RPMI8226 (cell line): ENCODE measurements around the gene HMGXB3.

Experiments used
- DNase-seq: peaks from one replicate; pipeline ENCODE4 v3.0.0-alpha.2; 2015

HMGXB3 gene

DNA sequence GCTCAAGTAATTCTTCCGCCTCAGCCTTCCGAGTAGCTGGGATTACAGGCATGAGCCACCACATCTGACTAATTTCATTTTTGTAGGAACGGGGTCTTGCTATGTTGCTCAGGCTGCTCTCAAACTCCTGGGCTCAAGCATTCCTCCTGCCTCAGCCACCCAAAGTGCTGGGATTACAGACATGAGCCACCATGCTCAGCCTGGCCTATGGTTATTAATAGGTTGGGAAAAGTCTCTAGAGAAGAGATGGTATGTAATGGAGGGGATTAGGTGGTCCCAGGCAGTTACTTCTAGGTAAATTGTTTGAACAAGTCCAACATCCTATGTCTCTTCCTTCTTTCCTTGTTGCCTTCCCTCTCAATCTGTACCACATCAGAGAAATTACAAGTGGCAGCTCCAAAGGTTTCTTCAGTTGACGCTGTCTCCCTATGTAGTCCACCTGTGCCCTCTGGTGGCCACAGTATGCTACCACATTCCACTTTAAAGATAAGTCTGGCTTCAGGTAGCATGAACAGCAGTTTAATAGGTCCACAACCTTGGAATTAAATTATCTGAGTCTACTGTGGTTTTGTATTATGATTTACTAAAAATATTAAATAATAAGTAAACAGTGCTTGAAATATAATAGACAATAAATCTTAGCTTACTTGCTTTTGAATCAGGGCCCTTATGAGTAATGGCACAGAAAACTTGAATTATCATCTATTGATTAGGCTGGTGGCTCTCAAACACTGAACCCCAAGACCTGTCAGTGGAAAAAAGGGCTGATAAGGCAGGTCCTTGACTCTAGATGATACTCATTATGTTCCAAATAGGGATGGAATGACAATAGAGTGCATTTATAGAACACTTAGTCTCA lies 9.8 kb upstream of the HMGXB3 start:
- DNase-seq = peak; percentile 75

DNA sequence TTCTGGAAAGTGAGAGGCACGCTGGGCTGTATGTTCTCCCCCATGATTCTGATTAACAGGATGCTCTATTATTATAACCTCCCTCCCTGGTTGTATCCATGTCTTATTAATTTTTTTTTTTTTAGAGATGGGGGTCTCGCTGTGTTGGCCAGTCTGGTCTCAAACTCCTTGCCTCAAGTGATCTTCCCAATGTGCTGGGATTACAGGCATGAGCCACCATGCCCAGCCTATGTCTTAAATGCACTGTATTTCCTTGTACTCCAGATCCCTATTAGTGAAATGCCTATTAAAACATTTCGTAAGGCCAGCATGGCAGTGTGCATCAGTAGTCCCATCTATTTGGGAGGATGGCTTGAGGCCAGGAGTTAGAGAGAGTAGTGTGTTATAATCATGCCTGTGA lies 7.1 kb upstream of the HMGXB3 start:
- DNase-seq = no peak

DNA sequence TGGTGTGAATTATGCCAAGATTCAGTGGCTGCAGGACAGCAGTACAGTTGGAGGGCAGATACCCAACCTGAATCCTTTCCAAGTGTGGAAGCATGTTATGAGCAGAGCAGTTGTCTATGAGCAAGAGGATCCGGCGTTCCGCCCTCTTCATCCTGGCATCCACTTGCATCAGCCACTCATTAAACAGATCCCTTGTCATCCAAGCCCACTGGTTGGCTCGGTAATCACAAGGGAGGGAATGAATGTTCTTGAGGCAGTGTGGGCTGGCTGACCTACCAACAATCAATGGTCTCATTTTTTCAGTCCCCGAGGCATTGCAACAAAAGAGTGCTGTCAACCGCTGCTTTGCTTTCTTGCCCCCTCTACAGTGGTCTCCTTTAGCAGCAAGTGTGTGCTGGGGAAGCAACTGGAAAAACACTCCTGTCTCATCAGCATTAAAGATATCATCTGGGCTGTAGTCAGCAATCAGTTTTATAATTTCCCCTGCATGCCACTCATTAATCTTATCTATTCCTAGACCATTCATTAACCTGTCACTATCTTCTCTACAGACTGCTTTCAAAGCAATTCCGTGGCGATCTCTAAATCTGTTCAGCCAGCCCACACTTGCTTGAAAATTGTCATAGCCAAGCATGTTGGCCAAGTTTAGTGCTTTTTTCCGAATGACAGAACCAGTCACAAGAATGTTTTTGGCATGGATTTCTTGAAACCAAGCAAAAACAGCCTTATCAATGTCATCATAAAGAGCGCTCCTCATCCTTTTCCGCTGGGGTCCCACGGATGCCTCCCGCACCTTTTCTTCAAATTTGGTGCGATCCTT lies 4.9 kb upstream of the HMGXB3 start:
- DNase-seq = no peak

DNA sequence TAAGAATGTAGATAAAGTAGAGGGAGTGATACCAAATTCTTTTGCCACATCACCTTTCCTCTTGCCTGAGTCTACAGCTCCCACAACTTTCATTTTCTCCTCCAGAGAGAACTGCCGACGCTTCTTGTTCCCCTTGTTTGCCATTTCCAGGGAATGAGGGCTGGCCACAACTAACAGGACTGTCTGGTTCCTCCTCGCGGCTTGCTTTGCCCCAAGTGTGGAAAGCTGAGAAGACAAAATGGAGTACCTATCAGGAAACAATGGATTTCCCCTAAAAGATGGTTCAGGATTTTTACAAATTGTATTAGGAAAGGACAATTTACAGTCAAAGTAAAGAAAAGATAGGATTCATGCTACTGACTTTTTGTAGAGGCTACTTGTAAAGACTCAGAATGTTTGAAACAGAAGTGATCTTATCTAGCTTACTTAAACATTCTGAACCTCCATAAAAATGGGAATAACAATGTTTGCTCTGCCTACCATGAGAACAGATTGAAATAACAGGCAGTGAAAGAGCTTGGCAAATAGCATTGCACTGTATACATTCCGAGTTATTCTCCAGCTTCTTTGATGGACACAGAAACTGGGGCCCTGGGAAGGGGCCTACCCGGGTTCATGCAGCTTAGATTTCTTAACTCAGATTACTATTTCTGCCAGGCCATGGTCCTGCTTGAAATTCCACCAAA lies 4.2 kb upstream of the HMGXB3 start:
- no peak for DNase-seq

DNA sequence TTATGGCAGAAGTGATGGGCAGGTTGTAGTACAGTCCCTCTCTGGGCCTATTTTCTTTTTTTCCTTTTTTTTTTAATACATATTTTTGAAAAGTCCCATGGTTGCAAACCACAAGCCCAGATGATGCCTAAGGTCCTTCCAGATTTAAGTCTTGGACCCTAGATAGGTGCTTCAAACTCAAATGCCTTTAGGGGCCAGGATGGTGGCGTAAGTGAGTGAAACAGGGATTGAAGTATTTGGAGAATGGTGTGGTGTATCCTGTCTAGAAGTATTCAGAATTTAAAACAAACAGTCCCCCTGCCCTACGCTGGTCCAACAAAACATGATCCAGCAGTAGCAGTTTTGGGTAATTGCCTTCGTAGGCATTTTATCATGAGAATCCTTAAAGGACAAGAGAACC lies 2.3 kb upstream of the HMGXB3 start:
- DNase-seq = no peak

DNA sequence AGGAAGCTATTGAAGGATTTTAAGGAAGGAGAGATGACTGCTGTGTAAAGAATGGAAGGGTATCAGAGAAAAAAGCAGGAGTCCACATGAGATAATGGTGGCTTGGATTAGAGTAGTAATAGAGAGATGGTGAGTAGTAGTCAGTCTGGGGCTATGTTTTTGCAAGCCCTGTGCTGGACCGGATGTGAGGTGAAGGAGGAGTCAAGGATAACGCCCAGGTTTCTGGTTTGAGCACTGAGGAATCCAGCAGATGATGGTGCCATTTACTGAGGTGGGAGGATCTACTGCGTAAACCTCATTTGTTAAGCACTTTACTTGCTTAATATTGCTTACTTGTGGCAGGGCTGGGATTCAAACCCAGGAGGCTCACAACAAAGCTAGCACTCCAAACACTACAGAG lies 1.2 kb upstream of the HMGXB3 start:
- DNase-seq = peak; percentile 27

DNA sequence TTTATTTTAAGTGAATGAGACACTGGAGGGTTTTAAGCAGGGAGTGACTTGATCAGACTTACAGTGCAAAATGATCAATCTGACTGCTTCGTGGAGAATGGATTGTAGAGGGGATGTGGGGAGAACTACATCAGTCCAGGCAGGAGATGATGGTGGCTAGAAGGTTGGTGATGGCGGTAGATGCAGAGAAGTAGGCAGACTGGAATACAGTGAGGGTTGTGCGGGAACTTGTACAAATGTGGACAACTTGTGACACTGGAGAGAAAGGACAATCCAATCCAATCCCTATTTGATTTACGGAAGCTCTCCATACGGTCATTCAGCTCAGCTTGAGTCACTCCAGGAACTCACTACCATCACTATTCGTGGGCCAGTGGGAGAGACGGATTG lies 678 bp upstream of the HMGXB3 start:
- no peak for DNase-seq

DNA sequence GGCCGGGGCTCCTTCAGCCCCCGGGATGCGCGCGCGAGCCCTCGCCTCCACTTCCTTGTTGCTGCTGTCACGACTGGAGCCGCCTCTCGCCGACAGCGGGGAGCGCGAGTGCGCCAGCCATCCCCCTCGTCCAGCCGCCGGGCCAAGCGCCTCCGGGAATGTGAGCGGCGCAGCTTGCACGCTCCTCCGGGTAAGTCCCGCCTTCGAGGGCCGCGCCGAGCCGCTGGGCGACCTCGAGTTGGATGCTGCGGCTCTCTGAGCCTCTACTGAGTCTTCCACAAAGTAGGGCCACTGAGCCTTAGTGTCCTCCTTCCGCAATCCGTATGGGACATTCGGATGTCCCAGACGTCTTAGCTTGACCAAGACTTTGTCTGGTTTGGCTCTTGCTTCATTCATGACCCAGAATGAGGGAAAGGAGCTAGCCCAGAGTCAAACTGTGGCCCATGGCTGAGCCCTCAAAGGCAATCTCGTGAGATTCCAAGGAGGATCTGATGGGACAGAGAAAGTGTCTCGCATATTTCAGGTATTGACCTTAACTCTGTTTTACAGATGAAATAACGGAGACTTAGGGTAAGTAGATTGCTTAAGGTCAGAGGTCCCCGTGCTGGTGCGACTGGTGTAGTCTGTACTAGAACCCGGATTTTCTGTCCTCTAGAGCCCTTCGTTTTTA lies 586 bp downstream of the HMGXB3 start:
- peak; percentile 40 for DNase-seq

DNA sequence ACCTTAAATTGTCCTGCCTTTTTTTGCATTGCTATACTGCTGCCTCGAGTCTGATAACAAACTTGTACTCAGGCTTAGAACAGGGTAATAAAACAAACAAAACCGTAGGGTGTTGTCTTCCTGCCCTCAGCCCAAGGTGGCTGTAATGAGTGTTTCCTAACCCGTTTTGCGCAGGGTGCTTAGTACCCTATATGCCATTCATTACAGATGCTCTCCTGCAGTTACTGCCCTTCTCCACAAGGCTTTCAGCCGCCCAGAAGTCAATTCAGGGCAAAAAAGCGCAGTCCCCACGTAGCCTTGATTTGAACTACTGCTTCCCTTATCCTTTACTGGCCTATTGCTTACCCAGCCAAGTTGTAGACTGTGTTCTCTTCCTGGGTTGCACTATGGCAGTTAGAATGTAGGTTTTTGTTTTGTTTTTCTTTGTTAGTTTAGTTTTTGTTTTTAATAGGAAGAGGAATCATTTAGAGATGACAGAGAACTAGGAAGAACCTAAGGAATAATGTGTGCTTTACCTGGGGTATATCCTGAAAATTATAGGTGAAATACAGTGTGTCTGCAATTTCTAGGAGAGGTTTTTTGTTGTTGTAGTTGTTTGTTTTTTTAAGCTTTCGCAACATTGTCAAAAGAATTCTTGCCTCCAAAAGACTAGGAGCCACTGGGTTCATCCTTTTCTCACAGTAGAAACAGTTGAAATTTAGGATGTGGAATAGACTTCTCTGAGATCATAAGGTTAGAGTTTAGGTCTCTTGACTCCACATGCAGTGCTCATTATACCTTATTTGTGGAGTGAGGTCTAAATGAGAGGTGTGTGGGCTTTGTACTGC lies 1.3 kb downstream of the HMGXB3 start:
- peak; percentile 89 for DNase-seq

DNA sequence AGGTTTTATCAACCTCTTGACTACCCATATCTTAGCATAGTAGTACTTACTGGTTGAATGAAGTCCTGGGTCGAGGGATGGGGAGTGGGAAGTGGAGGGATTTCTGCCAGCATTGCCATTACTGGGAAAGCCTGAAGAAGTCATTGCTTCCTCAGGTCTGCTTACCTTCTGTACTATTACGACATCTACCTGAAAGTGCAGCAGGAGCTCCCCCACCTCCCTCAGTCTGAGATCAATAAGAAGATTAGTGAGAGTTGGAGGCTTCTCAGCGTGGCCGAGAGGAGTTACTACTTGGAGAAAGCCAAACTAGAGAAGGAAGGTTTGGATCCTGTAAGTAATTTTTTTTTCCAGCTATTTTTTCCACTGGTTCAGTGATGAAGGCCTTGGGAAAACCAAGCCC lies 5.8 kb downstream of the HMGXB3 start:
- DNase-seq = no peak

DNA sequence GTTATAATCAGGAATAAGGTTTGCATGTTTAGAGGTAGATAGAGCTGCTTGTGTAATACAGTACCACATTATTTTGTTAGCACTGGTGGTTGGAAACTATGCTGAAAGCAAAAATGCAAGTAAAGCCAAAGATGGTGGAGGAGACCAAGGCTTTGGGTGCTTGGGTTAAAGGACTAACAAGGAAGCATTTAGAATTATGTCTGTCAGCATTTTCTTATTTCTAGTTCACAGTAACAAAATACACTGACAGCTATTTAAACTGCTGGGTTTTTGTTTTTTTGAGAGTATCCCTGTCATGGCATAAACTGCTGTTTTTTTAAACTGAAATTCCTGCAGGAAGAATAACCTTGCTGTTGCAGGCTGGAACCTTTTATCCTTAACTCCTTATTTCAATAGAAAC lies 6.5 kb downstream of the HMGXB3 start:
- DNase-seq = no peak

DNA sequence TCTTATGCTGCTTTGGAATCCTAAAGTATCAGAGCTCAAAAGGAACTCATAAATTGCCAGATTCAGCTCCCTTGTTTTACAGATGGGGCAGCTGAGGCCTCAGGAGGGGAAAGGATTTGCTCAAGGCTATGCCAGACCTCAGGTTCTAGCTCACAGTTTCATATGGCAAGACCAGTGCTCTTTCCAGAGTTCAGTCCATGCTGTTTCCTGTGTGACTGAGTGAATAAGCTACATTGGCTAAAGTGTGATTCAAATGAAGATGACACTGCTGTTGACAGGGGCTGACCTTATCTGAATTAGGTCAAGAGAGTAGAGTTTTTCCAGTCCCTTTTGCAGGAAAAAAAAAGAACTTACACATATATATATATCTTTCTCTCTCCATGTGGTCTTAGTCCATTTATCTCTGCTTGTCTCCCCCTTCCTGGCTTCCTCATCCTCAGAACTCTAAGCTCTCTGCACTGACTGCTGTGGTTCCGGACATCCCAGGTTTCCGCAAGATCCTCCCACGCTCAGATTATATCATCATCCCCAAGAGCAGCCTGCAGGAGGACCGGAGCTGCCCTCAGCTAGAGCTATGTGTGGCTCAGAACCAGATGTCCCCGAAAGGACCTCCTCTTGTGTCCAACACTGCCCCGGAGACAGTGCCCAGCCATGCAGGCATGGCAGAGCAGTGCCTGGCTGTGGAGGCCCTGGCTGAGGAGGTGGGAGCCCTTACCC lies 9.3 kb downstream of the HMGXB3 start:
- DNase-seq = no peak

DNA sequence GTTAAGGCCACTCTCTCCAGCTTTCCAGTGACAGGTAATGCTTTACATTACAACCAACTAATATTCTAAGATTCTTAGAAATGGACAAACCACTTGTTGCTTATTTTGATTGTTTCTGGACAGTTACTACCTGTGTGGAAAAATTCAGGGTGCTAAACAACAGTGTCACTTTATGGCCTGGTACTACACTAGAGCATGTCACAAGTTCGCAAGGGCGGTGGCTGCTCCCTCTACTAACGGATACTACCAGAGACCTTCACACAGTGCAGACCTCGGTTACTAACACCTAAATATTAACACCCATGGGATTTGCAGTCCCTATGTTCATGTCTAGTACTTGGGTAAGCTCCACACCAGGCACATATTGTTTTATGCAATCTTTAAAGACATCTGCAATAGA lies 13.4 kb downstream of the HMGXB3 start:
- no peak for DNase-seq

DNA sequence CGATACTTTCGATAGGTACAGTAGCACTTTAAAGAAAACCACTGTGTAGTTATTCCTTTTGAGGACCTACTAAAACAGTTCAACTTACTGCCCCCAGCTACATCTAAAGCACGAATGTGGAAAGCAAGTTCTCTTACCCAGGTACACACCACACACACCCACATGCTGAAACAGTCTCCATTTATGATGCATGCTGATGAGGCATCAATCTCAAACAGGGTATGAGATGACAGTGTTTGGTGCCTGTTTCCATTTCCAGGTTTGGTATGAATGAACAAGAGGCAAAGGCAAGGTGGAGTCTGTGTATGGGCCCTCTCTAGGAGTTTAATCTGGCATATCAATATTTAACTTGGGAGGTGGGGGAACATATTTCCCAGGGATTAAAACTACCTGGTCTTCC lies 13.9 kb downstream of the HMGXB3 start:
- no peak for DNase-seq

DNA sequence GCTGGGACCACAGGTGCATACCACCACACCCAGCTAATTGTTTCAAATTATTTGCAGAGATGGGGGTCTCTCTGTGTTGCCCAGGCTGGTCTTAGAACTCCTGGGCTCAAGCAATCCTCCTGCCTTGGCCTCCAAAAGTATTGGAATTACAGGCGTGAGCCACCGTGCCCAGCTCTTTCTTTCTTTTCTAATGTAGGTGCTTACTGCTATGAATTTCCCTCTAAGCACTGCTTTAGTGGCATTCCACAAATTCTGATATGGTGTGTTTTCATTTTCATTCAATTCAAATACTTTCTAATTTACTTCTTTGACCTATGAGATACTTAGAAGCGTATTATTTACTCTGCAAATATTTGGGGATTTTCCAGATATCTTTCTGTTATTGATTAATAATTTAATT lies 14.9 kb downstream of the HMGXB3 start:
- no peak for DNase-seq

DNA sequence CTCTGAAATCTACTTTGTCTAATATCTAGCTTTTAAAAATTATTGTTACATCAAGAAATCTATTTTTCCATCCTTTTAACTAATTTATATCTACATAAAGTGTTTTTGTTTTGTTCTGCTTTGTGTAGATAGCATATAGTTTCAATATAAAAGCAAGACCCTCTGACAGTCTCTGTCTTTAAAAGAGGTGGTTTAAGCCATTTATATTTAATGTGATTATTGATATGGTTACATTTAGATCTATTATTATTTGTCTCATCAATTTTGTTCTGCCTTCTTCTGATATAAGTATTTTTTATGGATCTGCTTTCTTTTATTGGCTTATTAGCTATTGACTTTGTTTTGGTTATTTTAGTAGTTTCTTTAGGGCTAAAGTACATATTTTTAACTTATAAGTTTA lies 16.0 kb downstream of the HMGXB3 start:
- no peak for DNase-seq

DNA sequence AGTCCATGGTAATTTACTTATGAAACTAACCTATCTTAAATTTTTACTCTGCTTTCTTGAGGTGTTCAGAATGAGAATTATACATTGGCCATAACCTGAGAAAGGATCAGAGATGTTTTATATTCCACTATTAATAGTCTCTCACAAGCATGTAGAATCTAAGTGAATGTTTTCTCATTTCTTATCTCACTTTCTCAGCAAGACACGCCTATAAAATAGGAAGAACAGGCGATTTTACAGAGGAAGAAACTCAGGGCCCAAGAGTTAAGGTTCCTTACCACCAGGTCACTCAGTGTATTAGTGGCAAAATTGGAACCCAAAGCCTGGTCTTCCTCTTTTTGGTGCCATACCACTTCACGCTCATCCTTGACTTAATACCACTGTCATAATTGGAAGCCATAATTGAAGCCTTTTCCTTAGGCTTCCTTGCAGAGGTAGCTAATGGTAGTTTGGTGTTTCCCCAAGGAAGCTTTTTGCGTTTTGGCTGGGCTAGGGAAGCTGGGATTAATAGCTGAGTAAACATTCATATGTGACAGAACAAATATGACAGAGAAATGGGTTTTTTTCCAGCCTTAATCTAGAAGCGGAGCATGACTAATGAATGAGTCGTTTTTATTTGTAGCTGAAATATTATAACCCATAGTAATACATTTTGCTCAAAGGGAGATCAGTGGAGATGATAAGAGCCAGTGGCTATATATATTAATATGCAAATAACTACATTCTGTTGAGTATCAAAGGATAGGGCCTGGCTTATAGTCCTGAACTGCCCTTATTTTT lies 16.9 kb downstream of the HMGXB3 start:
- DNase-seq = no peak

DNA sequence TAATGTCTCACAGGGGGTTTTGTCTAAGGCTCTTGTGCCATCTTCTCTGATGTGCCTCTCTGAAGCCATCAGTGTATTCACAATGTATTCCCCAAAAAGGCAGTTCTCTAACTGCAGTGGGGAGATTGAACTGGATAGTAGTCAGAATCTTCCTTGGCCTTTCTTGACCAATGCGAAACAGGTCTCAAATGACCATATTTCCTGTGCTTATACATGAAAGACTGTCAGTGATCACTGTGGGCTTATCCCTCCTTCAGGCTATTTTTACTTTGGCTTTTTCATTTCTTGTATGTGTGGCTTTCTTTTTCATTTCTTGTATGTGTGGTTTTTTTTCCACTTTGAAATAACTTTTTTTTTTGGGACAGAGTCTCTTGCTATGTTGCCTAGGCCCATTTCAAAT lies 19.7 kb downstream of the HMGXB3 start:
- DNase-seq = no peak

DNA sequence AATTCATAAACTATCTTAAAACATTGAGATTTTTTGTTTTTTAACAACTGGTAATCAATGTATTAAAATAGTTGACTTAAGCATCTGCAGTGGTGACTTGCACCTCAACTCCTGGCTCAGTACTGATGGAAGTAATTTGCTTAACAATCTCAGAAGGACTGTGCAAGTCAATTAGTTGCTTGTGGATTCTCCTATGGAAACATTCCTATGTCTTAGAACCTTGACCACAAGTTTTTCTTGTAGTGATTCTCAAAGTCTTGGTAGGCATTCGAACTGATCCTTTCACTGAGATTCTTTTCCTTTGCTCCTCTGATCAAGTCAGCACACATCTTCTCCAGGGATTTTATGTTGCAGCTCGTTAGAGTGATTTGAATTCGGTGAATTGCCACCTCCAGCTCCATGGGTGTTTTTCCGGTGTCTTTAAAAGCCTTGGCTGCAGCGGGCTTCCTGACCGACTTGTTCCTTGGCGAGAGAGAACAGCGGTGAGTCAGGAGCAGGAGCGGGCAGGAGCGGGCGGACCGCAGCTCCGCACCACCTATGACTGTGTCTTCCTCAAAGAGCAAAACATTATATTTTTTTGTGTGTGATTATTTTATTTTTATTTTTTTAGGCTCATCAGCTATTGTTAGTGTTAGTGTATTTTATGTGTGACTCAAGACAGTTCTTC lies 21.1 kb downstream of the HMGXB3 start:
- no peak for DNase-seq

DNA sequence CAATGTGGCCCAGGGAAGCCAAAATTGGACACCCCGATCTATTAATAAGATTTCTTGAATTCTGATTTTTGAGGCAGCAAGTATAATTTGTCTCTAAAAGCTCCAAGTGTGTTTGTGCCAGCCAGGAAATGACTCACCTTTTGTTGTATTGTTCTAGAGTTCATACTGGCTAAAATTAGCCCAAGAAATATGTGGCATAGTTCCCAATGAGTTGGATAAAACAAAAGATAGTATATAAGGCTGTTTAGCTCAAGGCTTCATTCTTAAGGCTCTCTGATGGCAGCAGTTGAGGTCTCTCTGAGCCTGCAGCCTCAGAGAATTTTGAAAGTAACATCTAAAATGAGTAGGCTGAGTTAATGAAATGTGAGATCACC lies 21.6 kb downstream of the HMGXB3 start:
- peak; percentile 38 for DNase-seq
